Type B pancreatic cell (in vitro differentiated cells): Measurements from ENCODE around the gene SOX5. TPM values are rescaled to one million over a fixed set of nuclear protein-coding genes. Genes with fewer than 3 reads are reported as not detected.

Experiments used
- DNase-seq: peaks from one replicate; pipeline ENCODE4 v3.0.0; 2021; ENCODE audit warnings: mixed read lengths; ENCODE audit not compliant: unreplicated experiment; ENCODE audit errors: extremely low spot score
- H3K27ac Mint-ChIP-seq: 2 replicates; pipeline ENCODE4 v1.8.0; 2021; ENCODE audit warnings: mild to moderate bottlenecking, mixed read lengths
- H3K27me3 Mint-ChIP-seq: 2 replicates; pipeline ENCODE4 v1.8.0; 2021; ENCODE audit warnings: mixed read lengths
- H3K36me3 Mint-ChIP-seq: 2 replicates; pipeline ENCODE4 v1.8.0; 2021; ENCODE audit warnings: mixed read lengths
- H3K4me1 Mint-ChIP-seq: one replicate; pipeline ENCODE4 v1.8.0; 2021; ENCODE audit warnings: mixed read lengths; ENCODE audit not compliant: unreplicated experiment
- H3K4me3 Mint-ChIP-seq: 2 replicates; pipeline ENCODE4 v1.8.0; 2021; ENCODE audit warnings: mild to moderate bottlenecking, mixed read lengths
- H3K9me3 Mint-ChIP-seq: 2 replicates; pipeline ENCODE4 v1.8.0; 2021; ENCODE audit warnings: mixed read lengths
- total RNA-seq: library from RNA; stranded (reverse); gene quantifications from 2 replicates; pipeline ENCODE4 v1.2.1, GENCODE V29; 2021; ENCODE audit warnings: low replicate concordance
- TF ChIP-seq, protein P1 (sequence below): fragments of 200-600 bp; sonication (generic); conservative IDR thresholded peaks from 2 replicates; pipeline ENCODE4 v1.5.0; 2021; ENCODE audit warnings: antibody characterized with exemption, mild to moderate bottlenecking

Gene SOX5
- total RNA-seq, 1 donor from 2014 or later = 32.8 TPM

GRCh38 chr12:23552417-23552816, 397.1 kb downstream of the SOX5 start:
- Mint-ChIP-seq H3K4me3 (no peak overlapping the region), H3K4me1 (peaks cover 11% of the 10 kb centered on the region), H3K27ac (no peak overlapping the region), H3K27me3 (peaks cover 33% of the 10 kb centered on the region), H3K9me3 (peaks cover 8% of the 10 kb centered on the region), H3K36me3 (peaks cover 20% of the 10 kb centered on the region)
- no peak for DNase-seq
- TF ChIP-seq, protein P1, sequence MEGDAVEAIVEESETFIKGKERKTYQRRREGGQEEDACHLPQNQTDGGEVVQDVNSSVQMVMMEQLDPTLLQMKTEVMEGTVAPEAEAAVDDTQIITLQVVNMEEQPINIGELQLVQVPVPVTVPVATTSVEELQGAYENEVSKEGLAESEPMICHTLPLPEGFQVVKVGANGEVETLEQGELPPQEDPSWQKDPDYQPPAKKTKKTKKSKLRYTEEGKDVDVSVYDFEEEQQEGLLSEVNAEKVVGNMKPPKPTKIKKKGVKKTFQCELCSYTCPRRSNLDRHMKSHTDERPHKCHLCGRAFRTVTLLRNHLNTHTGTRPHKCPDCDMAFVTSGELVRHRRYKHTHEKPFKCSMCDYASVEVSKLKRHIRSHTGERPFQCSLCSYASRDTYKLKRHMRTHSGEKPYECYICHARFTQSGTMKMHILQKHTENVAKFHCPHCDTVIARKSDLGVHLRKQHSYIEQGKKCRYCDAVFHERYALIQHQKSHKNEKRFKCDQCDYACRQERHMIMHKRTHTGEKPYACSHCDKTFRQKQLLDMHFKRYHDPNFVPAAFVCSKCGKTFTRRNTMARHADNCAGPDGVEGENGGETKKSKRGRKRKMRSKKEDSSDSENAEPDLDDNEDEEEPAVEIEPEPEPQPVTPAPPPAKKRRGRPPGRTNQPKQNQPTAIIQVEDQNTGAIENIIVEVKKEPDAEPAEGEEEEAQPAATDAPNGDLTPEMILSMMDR = no peak

DNA sequence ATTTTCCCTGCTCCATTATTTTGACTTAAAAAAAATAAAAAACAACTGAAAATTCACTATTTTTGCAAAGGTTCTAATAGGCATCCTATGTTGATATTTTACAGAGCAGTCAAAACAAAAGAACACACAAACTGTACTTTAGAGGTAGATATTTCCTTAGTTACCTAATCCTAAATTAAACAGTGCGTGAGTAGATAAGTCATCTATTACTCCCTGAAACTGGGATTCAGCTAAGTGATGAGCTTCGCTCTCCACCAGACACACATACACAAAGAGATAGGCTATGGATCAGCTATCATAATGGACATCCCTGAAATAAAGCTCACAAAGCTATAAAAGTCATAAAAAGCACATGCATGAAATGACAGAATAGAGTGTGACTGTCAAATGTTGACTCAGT, 398.7 kb downstream of the SOX5 start:
- Mint-ChIP-seq H3K4me1 (peaks cover 7% of the 10 kb centered on the region), H3K27me3 (peaks cover 29% of the 10 kb centered on the region), H3K36me3 (peaks cover 22% of the 10 kb centered on the region), H3K27ac (no peak overlapping the region), H3K9me3 (peaks cover 8% of the 10 kb centered on the region), H3K4me3 (no peak overlapping the region)
- no peak for DNase-seq
- TF ChIP-seq, protein P1 = no peak

GRCh38 chr12:23548742-23549141, 400.7 kb downstream of the SOX5 start:
- H3K27me3 Mint-ChIP-seq = peaks cover 14% of the 10 kb centered on the region
- TF ChIP-seq, protein P1 = no peak
- DNase-seq = no peak
- no peak overlapping the region for H3K27ac Mint-ChIP-seq
- peaks cover 32% of the 10 kb centered on the region for H3K36me3 Mint-ChIP-seq
- no peaks in the 10 kb centered on the region for H3K4me1 Mint-ChIP-seq
- no peak overlapping the region for H3K4me3 Mint-ChIP-seq
- peaks cover 8% of the 10 kb centered on the region for H3K9me3 Mint-ChIP-seq

DNA sequence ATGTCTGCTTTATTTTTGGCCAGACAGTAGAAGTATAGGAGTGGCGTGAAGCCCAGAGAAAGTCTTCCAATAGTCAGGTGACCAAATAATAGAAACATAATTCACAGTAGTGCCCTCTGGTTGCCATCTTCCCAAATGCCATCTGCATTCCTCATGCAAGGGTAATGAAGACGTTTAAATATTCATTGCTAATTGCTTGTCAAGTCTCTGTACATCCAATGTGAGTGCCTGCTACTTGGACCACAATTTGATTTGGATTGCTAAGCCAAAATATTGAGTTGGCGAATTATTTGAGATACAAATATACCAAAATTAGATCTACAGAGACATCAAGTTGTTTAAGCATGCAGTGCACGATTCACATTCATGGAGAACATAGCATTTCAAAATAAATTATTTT, 402.7 kb downstream of the SOX5 start:
- H3K36me3 Mint-ChIP-seq = peaks cover 42% of the 10 kb centered on the region
- no peak overlapping the region for H3K4me3 Mint-ChIP-seq
- H3K27ac Mint-ChIP-seq = no peak overlapping the region
- DNase-seq = no peak
- peaks cover 7% of the 10 kb centered on the region for H3K27me3 Mint-ChIP-seq
- no peaks in the 10 kb centered on the region for H3K4me1 Mint-ChIP-seq
- TF ChIP-seq, protein P1 = no peak
- peaks cover 2% of the 10 kb centered on the region for H3K9me3 Mint-ChIP-seq

DNA sequence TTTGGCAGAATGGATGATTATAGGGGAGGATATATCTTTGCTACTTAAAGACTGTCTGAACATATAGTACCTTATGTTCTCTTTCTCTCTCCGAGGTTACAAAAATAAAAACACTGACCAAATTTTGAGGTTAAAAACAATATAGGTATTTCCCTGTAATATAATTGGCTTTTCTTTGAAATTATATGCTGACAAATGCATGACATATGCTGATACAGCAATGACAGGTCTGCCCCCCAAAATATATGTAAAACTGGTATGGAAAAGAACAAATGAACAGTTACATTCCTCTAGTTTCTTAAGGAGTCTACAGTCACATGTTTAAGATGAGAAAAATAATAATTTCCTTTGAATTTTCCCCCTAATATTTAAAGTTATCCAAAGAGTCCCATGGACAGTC, 405.7 kb downstream of the SOX5 start:
- no peak for DNase-seq
- H3K4me1 Mint-ChIP-seq = no peaks in the 10 kb centered on the region
- TF ChIP-seq, protein P1 = no peak
- no peak overlapping the region for H3K27ac Mint-ChIP-seq
- H3K4me3 Mint-ChIP-seq = no peak overlapping the region
- no peaks in the 10 kb centered on the region for H3K9me3 Mint-ChIP-seq
- peaks cover 51% of the 10 kb centered on the region for H3K36me3 Mint-ChIP-seq
- H3K27me3 Mint-ChIP-seq = peaks cover 2% of the 10 kb centered on the region

DNA sequence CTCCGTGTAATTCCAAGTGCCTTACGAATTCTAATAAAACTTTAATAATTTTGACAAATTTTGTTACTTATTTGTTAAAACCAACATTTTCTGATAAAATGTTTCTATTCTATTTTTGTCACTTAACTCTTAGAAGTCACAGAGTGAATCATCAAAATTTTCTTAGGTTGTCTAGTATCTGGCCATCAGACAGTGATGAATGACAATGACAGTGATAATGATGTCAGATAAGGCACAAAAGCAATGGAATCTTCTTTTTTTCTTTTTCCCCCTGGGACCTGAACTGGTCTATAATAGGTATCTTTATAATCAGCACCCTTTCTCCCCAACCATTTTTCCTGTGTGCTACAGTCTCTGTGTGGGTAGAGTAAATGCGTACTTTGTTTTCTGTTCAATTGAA, 407.3 kb downstream of the SOX5 start:
- Mint-ChIP-seq H3K4me1 (no peaks in the 10 kb centered on the region), H3K9me3 (no peaks in the 10 kb centered on the region), H3K36me3 (peaks cover 61% of the 10 kb centered on the region), H3K27me3 (peaks cover 2% of the 10 kb centered on the region), H3K27ac (no peak overlapping the region), H3K4me3 (no peak overlapping the region)
- no peak for DNase-seq
- TF ChIP-seq, protein P1 = no peak
